ENCODE results near the gene ZFYVE16. TPM values are rescaled to one million over a fixed set of nuclear protein-coding genes. Genes with fewer than 3 reads are reported as not detected.
"Not testable (repeated sequence)": the region's sequence is repeated elsewhere in the genome, so short reads cannot be mapped to it uniquely, and the experiment has no call there.

The ZFYVE16 gene
- total and polyA plus RNA-seq, 5 experiments from 2014 or later: 1.7 to 27.0 (median 4.1) TPM

DNA sequence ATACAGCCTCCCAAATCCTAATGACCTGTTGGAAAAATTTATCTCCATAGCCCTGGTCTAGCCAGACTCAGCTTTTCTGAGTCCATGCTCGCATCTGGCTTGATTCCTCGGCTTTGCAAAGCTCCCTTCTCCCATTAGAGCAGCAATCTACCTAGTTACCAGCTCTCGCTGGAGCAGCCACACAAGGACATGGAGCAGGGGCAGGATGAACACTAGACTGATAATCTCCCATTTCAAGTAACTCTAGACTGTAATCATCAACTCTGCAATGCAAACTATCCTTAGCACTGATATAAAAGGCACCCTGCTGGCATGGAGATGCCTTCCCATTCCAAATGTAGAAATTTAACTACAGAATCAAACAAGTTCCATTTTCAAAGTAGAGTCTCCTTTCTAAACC is 17.5 kb upstream of the ZFYVE16 start:
- Mint-ChIP-seq H3K27me3 (peaks cover under 1 to 40% (median 24%) of the 10 kb centered on the region in 5 donors), H3K9me3 (peaks cover 0 to 14% (median 4%) of the 10 kb centered on the region in 9 donors)
- H3K4me3 Mint-ChIP-seq, ATAC-seq, H3K27ac Mint-ChIP-seq, H3K4me1 Mint-ChIP-seq, DNase-seq, POLR2A ChIA-PET, H3K36me3 Mint-ChIP-seq: not testable (repeated sequence)

DNA sequence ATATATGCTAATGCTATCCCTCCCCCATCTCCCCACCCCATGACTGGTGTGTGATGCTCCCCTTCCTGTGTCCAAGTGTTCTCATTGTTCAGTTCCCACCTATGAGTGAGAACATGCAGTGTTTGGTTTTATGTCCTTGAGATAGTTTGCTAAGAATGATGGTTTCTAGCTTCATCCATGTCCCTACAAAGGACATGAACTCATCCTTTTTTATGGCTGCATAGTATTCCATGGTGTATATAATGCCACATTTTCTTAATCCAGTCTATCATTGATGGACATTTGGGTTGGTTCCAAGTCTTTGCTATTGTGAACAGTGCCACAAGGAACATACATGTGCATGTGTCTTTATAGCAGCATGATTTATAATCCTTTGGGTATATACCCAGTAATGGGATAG is 16.6 kb upstream of the ZFYVE16 start:
- H3K4me3 Mint-ChIP-seq, H3K4me1 Mint-ChIP-seq, H3K36me3 Mint-ChIP-seq, POLR2A ChIA-PET, H3K27ac Mint-ChIP-seq, ATAC-seq, DNase-seq: not testable (repeated sequence)
- Mint-ChIP-seq H3K27me3 (peaks cover 5 to 40% (median 29%) of the 10 kb centered on the region in 5 donors), H3K9me3 (peaks cover 0 to 16% (median 4%) of the 10 kb centered on the region in 9 donors)

GRCh38 chr5:80399526-80400239 is 8.2 kb upstream of the ZFYVE16 start:
- Mint-ChIP-seq H3K27ac (no peak overlapping the region), H3K36me3 (no peaks in the 10 kb centered on the region), H3K9me3 (peaks cover 0 to 3% (median 0%) of the 10 kb centered on the region in 9 donors), H3K4me1 (peaks cover 0 to 8% (median 0%) of the 10 kb centered on the region in 4 donors), H3K27me3 (peaks cover 3 to 15% (median 10%) of the 10 kb centered on the region in 5 donors), H3K4me3 (no peak overlapping the region)
- DNase-seq (peak in 1 of 10 donors; percentile 12), ATAC-seq (no peak)
- POLR2A ChIA-PET: interaction anchor here (0.6 kb wide), 1 partner anchor 156 kb away, joined by 3 read pairs; no protein-coding TSS in a partner anchor

- H3K4me1 Mint-ChIP-seq, DNase-seq, H3K36me3 Mint-ChIP-seq, H3K27me3 Mint-ChIP-seq, ATAC-seq, H3K27ac Mint-ChIP-seq, H3K4me3 Mint-ChIP-seq, POLR2A ChIA-PET, H3K9me3 Mint-ChIP-seq: not testable (repeated sequence)
Measured at GRCh38 chr5:80400368-80400767, 7.5 kb upstream of the ZFYVE16 start.

- Mint-ChIP-seq H3K9me3 (no peaks in the 10 kb centered on the region), H3K27me3 (no peaks in the 10 kb centered on the region), H3K36me3 (peaks cover 0 to 5% (median 0%) of the 10 kb centered on the region in 3 donors), H3K4me1 (peaks cover 3 to 20% (median 10%) of the 10 kb centered on the region in 4 donors), H3K27ac (peak overlapping the region in 1 of 10 donors; percentile 38), H3K4me3 (no peak overlapping the region)
- ATAC-seq (no peak), DNase-seq (no peak)
- POLR2A ChIA-PET: no interaction called here
Measured at GRCh38 chr5:80403782-80404181, 4.1 kb upstream of the ZFYVE16 start.

GRCh38 chr5:80406980-80407734 is 707 bp upstream of the ZFYVE16 start:
- Mint-ChIP-seq H3K27me3 (no peaks in the 10 kb centered on the region), H3K4me1 (peaks cover 6 to 33% (median 24%) of the 10 kb centered on the region in 4 donors), H3K9me3 (no peaks in the 10 kb centered on the region), H3K27ac (peak overlapping the region; percentile 98 to 100 (median 98)), H3K36me3 (peaks cover 0 to 5% (median 0%) of the 10 kb centered on the region in 3 donors), H3K4me3 (peak overlapping the region; percentile 87 to 99 (median 98))
- ATAC-seq: peak in 1 of 2 donors; percentile 1
- DNase-seq: no peak
- POLR2A ChIA-PET: interaction anchor here (0.6 to 1.6 kb wide), 5 partner anchors 12 to 287 kb away, joined by 3 to 4 read pairs (median 3); partner anchors contain the start of genes DHFR and MSH3

DNA sequence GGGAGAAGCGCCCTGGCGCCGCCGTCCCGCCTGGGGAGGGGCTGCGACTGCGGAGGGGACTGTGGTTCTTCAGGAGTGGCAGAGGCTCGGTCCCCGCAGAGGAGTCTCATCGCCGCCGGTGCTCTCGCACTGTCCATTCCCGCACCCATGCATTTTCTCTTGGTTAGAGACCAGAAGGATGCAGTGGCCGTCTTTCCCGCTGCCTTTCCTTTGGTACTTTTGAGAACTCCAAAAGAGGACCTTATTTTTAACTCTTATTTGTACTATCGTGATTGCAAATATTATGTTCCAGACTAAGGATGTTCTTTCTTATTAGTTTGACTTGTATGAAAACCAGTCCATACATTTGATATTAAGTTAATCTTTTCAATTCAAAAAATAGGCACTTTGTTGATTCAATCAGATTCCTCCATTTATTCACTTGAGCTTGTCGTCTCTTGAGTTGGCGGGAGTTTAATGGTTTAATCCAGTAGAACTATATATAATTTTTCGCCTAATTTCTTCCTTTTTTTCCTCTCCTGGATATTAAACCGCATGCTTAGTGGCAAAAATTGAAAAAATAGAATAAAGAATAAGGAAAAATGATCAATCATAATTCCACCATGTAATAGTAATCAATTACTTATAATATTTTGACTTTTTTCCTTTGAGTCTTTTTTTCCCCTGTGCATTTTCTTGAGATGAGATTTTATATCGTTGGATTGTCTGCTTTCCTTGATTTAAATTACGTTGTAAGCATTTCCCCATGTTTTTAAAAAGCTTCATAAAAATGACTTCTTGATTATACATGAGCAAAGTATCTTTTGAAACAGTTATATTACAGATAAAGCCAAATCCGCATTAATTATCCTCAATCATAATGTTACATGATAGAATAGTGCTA is 861 bp downstream of the ZFYVE16 start:
- POLR2A ChIA-PET: interaction anchor here (0.6 to 1.6 kb wide), 3 partner anchors 11 to 727 kb away, joined by 3 to 4 read pairs (median 3); partner anchors contain the start of genes DHFR and MSH3
- Mint-ChIP-seq H3K27ac (peak overlapping the region; percentile 20 to 99 (median 91)), H3K36me3 (peaks cover 0 to 5% (median 0%) of the 10 kb centered on the region in 3 donors)

GRCh38 chr5:80409367-80409966 is 1.6 kb downstream of the ZFYVE16 start:
- Mint-ChIP-seq H3K27ac (peak overlapping the region in 6 of 10 donors; percentile 12 to 86 (median 57)), H3K4me1 (peaks cover 10 to 43% (median 28%) of the 10 kb centered on the region in 4 donors), H3K27me3 (no peaks in the 10 kb centered on the region), H3K36me3 (peaks cover 3 to 5% (median 4%) of the 10 kb centered on the region in 3 donors), H3K9me3 (no peaks in the 10 kb centered on the region), H3K4me3 (peak overlapping the region; percentile 23 to 99 (median 94))
- POLR2A ChIA-PET: no interaction called here
- no peak for DNase-seq
- no peak for ATAC-seq

More for the DNA sequence above, 861 bp downstream of the ZFYVE16 start:
- Mint-ChIP-seq H3K4me1 (peaks cover 6 to 35% (median 24%) of the 10 kb centered on the region in 4 donors), H3K9me3 (no peaks in the 10 kb centered on the region), H3K27me3 (no peaks in the 10 kb centered on the region), H3K4me3 (peak overlapping the region; percentile 87 to 99 (median 98))
- peak in 5 of 10 donors; percentile 19 to 63 (median 39) for DNase-seq
- peak; percentile 27 to 49 for ATAC-seq

- POLR2A ChIA-PET: no interaction called here
- no peak overlapping the region for H3K4me3 Mint-ChIP-seq
- DNase-seq (no peak), ATAC-seq (no peak)
- no peaks in the 10 kb centered on the region for H3K9me3 Mint-ChIP-seq
- H3K27ac Mint-ChIP-seq: no peak overlapping the region
- H3K27me3 Mint-ChIP-seq: no peaks in the 10 kb centered on the region
- H3K36me3 Mint-ChIP-seq: peaks cover 4 to 5% (median 5%) of the 10 kb centered on the region in 3 donors
- H3K4me1 Mint-ChIP-seq: peaks cover 10 to 46% (median 28%) of the 10 kb centered on the region in 4 donors
Measured at GRCh38 chr5:80411589-80412219, 3.8 kb downstream of the ZFYVE16 start.

DNA sequence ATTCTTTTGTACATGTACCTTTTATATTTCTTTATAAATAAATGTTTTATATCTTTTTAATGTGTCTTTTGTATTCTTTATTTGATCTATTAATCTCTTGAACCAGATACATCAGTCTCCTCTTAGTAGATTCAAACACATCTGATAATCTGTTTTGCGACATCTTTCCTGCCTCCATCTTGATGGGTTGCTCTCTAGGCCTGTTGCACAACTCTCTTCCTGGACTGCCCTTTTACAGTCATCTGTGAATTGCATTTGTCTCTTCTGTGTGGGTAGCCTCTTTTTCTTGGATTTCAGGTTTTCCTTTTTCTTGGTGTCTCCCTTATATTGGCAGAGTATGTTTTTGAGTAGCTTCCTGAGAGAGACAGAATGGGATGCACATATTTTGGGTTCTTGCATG is 6.2 kb downstream of the ZFYVE16 start:
- Mint-ChIP-seq H3K4me3 (no peak overlapping the region), H3K27ac (peak overlapping the region in 2 of 10 donors; percentile 33 to 46)
- POLR2A ChIA-PET: interaction anchor here (0.6 kb wide), 1 partner anchor 1396 kb away, joined by 3 read pairs; no protein-coding TSS in a partner anchor

DNA sequence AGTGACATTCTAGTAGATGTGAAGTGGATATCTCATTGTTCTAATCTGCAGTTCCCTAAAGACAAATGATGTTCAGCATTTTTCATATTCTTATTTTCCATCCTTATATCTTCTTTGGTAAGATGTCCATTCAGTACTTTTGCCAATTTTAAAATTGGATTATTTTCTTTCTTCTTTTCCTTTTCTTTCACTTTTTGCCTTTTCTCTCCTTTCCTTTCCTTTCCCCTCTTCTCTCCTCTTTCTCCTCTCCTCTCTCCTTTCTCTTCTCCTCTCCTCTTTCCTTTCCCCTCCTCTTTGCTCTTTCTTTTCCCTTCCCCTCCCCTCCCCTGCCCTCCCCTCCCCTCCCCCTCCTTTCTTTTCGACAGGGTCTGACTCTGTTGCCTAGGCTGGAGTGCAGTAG is 10.1 kb downstream of the ZFYVE16 start:
- Mint-ChIP-seq H3K27me3 (no peaks in the 10 kb centered on the region), H3K27ac (peak overlapping the region in 1 of 10 donors; percentile 58), H3K36me3 (peaks cover 4 to 24% (median 15%) of the 10 kb centered on the region in 3 donors), H3K4me1 (peaks cover 5 to 29% (median 9%) of the 10 kb centered on the region in 4 donors), H3K4me3 (no peak overlapping the region), H3K9me3 (peaks cover 0 to 14% (median 3%) of the 10 kb centered on the region in 9 donors)
- POLR2A ChIA-PET: no interaction called here
- no peak for DNase-seq
- ATAC-seq: no peak

More for the DNA sequence above, 6.2 kb downstream of the ZFYVE16 start:
- Mint-ChIP-seq H3K9me3 (peaks cover 0 to 1% (median 0%) of the 10 kb centered on the region in 9 donors), H3K4me1 (peaks cover 8 to 48% (median 19%) of the 10 kb centered on the region in 4 donors), H3K36me3 (peaks cover 0 to 8% (median 6%) of the 10 kb centered on the region in 3 donors), H3K27me3 (no peaks in the 10 kb centered on the region)
- no peak for DNase-seq
- ATAC-seq: no peak
